Left ventricle myocardium inferior (tissue), 1 donor: ENCODE results near the gene GHRHR. TPM values are rescaled to one million over a fixed set of nuclear protein-coding genes. Genes with fewer than 3 reads are reported as not detected.
A peak's percentile ranks its signal among the peaks of the same experiment; 100 is the strongest.

Experiments
- DNase-seq: peaks from one replicate; pipeline ENCODE4 v3.0.0-alpha.2; 2020
- H3K27ac ChIP-seq: fragments of 200-600 bp; replicated peaks from 2 replicates; pipeline ENCODE4 v1.8.0; 2021
- H3K27me3 ChIP-seq: fragments of 200-600 bp; 2 replicates; pipeline ENCODE4 v1.8.0; 2021; ENCODE audit warnings: low read depth
- H3K36me3 ChIP-seq: fragments of 200-600 bp; 2 replicates; pipeline ENCODE4 v1.8.0; 2021
- H3K4me1 ChIP-seq: fragments of 200-600 bp; 2 replicates; pipeline ENCODE4 v1.8.0; 2021
- H3K4me3 ChIP-seq: fragments of 200-600 bp; 2 replicates; pipeline ENCODE4 v1.8.0; 2021; ENCODE audit warnings: mild to moderate bottlenecking, moderate library complexity
- H3K9me3 ChIP-seq: fragments of 200-600 bp; replicated peaks from 2 replicates; pipeline ENCODE4 v1.8.0; 2021
- intact Hi-C: fragments of 100-400 bp; cut with micrococcal nuclease; formaldehyde crosslinking; loops from one replicate; pipeline ENCODE4 v1.11.0; 2022
- total RNA-seq: library from RNA; stranded (reverse); fragmentation: NEBNext Ultra II Directional; extraction: Animal tissue kit (Norgen Biotek cat#: 25700); gene quantifications from one replicate; pipeline ENCODE4 v1.2.1, GENCODE V29; 2021
- TF ChIP-seq, protein P1 (sequence below): fragments of 200-600 bp; IDR thresholded peaks from 2 replicates; pipeline ENCODE4 v1.8.0; 2021; ENCODE audit warnings: antibody characterized with exemption, mild to moderate bottlenecking, borderline replicate concordance
- donor health status: DM: no; HTN: yes; CAD: no; lungs with severe emphysema.

Gene GHRHR
- total RNA-seq, 1 donor from 2014 or later = not detected

GRCh38 chr7:30925117-30925516, 38.6 kb upstream of the GHRHR start:
- no peaks in the 10 kb centered on the region for H3K27me3 ChIP-seq
- TF ChIP-seq, protein P1, sequence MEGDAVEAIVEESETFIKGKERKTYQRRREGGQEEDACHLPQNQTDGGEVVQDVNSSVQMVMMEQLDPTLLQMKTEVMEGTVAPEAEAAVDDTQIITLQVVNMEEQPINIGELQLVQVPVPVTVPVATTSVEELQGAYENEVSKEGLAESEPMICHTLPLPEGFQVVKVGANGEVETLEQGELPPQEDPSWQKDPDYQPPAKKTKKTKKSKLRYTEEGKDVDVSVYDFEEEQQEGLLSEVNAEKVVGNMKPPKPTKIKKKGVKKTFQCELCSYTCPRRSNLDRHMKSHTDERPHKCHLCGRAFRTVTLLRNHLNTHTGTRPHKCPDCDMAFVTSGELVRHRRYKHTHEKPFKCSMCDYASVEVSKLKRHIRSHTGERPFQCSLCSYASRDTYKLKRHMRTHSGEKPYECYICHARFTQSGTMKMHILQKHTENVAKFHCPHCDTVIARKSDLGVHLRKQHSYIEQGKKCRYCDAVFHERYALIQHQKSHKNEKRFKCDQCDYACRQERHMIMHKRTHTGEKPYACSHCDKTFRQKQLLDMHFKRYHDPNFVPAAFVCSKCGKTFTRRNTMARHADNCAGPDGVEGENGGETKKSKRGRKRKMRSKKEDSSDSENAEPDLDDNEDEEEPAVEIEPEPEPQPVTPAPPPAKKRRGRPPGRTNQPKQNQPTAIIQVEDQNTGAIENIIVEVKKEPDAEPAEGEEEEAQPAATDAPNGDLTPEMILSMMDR = no peak
- peak overlapping the region; percentile 37 for H3K27ac ChIP-seq
- peaks cover 7% of the 10 kb centered on the region for H3K9me3 ChIP-seq
- H3K36me3 ChIP-seq = peaks cover 49% of the 10 kb centered on the region
- peaks cover 67% of the 10 kb centered on the region for H3K4me1 ChIP-seq
- intact Hi-C loops = no loop called here
- no peak for DNase-seq
- no peak overlapping the region for H3K4me3 ChIP-seq

- Histone ChIP-seq H3K27ac (no peak overlapping the region), H3K4me3 (no peak overlapping the region), H3K4me1 (peaks cover 67% of the 10 kb centered on the region), H3K9me3 (peaks cover 7% of the 10 kb centered on the region), H3K27me3 (no peaks in the 10 kb centered on the region), H3K36me3 (peaks cover 49% of the 10 kb centered on the region)
- TF ChIP-seq, protein P1 = no peak
- intact Hi-C loops = no loop called here
- peak; percentile 7 for DNase-seq
Observed at GRCh38 chr7:30925913-30926312, 37.8 kb upstream of the GHRHR start.

DNA sequence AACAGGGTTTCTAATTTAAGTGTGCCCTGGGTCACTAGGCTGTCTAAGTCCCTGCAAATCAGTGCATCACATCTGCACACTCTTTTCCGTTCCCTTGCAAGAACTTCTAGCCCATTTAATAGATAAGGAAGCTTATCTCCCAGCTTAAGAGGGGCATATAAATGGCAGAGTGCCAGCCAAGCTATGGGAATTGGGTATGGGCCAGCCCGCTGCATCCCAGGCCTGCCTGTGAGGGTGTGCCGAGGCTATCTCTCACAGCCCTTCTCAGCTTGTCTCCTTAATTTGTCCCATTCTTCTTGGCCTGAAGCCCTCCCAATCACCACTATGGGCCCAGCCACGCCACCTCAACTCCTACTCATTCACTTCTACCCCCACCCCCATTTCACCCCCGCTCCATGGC, 37.4 kb upstream of the GHRHR start:
- Histone ChIP-seq H3K27ac (no peak overlapping the region), H3K4me1 (peaks cover 67% of the 10 kb centered on the region), H3K4me3 (no peak overlapping the region), H3K36me3 (peaks cover 49% of the 10 kb centered on the region), H3K9me3 (peaks cover 7% of the 10 kb centered on the region), H3K27me3 (no peaks in the 10 kb centered on the region)
- DNase-seq = no peak
- intact Hi-C loops = no loop called here
- TF ChIP-seq, protein P1 = no peak

DNA sequence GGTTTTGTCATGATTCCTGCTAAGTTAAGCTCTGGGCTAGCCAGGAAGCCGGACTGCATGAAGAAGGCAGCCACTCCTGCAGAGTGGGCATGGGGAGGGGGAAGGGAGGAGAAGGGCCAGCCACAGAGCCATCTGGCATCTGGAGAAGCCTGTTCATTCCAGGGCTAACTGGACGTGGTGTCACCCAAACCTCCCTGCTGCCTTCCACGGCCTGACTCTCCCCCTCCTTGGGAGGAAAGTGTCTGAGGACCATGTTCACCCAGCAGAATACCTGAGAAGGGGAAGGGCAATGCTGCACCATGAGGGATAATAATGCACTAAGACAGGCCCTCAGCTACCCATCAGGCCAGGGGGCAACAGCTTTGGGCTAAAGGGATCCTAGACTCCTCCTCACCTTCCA, 36.7 kb upstream of the GHRHR start:
- H3K36me3 ChIP-seq = peaks cover 46% of the 10 kb centered on the region

DNA sequence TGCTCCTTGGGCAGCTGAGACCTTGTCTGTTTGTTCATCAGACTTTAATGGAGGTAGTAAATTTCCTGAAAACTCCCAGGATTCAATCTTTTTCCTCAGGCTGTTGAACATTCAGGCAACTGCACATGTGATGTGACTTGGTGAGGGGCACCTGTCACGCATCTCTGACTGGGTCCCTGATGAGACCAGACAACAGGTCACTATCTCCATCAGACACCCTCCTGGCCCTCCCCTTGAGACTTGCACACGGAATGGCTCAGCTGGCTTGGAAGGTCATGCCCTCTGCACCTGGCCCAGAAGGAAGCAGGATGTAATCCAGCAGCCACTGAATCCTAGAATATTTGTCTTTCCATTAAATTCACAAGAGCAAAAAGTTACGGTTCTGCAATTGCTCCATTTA, 36.2 kb upstream of the GHRHR start:
- intact Hi-C loops = no loop called here
- no peak for DNase-seq
- H3K4me1 ChIP-seq = peaks cover 67% of the 10 kb centered on the region
- H3K27me3 ChIP-seq = no peaks in the 10 kb centered on the region
- H3K4me3 ChIP-seq = no peak overlapping the region
- H3K27ac ChIP-seq = no peak overlapping the region
- TF ChIP-seq, protein P1 = no peak
- peaks cover 7% of the 10 kb centered on the region for H3K9me3 ChIP-seq
- peaks cover 41% of the 10 kb centered on the region for H3K36me3 ChIP-seq

More for the DNA sequence above, 36.7 kb upstream of the GHRHR start:
- peaks cover 7% of the 10 kb centered on the region for H3K9me3 ChIP-seq
- no peaks in the 10 kb centered on the region for H3K27me3 ChIP-seq
- DNase-seq = no peak
- TF ChIP-seq, protein P1 = no peak
- H3K27ac ChIP-seq = no peak overlapping the region
- no peak overlapping the region for H3K4me3 ChIP-seq
- peaks cover 67% of the 10 kb centered on the region for H3K4me1 ChIP-seq
- intact Hi-C loops = no loop called here
